C1 segment of cervical spinal cord (tissue), 14 donors: ENCODE data around the gene TMEM141.
A peak's percentile ranks its signal among the peaks of the same experiment; 100 is the strongest.
"Not testable (repeated sequence)": the region's sequence is repeated elsewhere in the genome, so short reads cannot be mapped to it uniquely, and the experiment has no call there.

ENCODE experiments used
- DNase-seq, 14 donors: peaks; one replicate each; lab custom pipeline; 2025; lab: John Stamatoyannopoulos, UW

TMEM141 gene

DNA sequence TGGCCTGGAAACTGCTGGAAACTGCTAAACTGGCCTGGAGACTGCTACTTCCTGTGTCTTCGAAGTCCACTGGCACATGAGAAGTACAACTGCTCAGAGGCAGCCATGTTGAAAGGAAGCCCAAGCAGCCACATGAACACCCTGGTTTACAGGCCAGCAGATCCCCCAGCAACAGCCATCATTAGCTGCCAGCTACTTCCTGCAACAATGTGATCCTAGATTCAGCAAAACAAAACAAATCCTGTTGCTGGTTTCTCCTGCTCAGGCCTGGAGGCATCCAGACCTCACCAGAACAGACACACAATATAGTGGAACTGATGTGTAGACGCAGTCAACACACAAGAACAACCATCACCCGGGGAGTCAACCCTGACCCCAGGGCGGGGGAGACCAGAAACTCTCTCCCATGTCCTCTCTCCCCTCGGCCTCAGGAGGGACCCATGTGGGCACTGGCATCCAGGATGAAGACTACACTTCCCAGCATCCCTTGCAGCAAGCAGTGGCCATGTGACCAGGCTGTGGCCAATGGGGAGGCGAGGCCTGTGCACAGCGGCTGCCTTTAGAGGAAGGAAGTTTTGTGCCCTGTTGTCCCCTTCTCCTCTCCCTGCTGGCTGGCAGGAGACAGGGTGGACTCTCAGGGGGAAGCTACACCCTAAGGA lies 17.6 kb upstream of the TMEM141 start:
- DNase-seq: peak in 1 of 14 donors; percentile 52

DNA sequence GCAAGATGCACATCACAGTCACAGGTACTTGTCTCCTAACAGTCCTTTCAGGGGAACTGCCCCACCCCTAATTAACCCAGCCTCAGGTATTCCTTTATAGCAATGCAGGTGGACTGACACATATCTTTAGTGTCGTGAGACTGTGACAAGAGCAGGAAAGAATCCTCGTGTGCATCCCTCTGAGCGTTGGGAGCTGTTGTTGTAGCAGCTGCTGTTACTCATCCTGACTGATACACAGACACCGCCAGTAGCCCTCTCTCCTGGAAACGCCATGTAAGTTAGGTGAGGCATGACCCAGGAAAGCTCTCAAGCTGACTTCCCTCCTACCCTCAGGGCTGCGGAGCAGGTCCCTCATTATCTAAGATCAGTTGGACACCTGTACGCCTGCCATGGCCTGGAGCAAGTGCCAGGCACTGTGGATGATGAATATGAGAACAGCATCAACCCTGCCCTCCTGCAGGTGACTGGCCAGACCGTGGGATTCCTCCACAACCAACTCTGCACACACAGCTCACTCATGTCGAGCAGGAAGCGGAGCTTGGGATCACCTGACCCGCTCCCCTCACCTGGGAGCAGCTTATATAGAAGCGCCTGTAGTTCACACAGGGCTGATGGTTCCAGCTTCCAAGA lies 16.6 kb upstream of the TMEM141 start:
- no peak for DNase-seq

DNA sequence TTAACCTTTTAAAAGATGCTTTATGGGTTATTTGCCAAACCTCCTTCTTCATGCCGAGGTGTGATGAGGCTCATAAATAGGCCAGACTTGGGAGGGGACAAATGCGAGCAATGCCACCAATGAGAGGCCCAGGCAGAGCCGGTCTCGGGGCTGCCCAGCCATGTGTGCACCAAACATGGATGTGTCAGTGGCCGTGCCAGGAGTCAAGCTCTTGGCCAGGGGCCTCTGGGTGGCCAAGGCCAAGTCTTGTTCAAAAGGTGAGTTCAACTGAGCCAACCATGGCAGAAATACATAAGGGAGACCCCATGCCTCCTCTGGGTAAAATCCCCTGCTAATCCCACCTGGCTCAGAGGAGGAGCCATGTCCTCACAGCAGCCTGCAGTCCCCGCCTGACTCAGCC lies 16.0 kb upstream of the TMEM141 start:
- DNase-seq: peak in 1 of 14 donors; percentile 46

DNA sequence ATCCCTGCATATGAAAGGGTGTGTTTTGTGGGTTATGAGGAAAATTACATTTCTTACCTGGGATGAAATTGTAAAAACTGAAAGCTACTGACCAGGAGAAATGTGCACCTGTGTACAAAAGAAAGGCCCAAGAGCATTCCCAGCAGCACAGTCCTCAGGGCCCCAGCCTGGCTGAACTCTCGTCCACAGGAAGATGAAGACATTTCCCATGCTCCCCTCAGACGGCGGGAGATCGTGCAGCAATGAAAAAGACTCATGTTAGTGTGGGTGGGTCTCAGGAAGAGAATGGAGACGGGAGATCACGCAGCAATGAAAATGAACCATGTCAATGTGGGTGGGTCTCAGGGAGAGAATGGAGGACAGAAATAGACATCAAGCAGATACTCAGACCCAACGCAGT lies 14.2 kb upstream of the TMEM141 start:
- DNase-seq: no peak

DNA sequence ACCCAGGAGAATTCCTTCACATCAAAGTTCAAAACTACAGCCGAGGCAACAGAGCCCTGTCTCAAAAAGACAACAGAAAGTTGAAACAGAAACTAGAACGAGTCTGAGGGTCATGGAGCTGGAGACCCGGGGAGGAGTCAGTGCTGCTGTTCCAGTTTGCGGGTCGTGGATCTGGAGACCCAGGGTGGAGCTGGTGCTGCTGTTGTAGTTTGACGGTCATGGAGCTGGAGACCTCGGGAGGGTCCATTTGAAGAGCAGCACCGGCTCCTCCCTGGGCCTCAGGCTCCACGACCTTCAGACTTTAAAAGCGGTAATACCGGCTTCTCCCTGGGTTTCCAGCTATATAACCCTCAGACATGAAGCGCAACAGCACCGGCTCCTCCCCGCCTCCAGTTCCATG lies 13.8 kb upstream of the TMEM141 start:
- DNase-seq: no peak

DNA sequence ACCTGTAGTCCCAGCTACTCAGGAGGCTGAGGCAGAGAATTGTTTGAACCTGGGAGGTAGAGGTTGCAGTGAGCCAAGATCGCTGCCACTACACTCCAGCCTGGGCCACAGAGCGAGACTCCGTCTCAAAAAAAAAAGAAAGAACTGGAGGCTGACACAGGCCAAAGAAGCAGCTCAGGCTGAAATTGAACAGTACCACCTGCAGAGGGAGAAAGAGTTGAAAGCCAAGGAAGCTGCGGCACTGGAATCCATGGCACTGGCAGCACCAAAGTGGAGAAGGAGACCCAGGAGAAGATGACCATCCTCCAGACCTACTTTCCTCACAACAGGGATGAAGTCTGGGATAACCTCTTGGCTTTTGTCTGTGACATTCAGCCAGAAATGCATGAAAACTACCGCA lies 11.3 kb upstream of the TMEM141 start:
- DNase-seq: no peak

DNA sequence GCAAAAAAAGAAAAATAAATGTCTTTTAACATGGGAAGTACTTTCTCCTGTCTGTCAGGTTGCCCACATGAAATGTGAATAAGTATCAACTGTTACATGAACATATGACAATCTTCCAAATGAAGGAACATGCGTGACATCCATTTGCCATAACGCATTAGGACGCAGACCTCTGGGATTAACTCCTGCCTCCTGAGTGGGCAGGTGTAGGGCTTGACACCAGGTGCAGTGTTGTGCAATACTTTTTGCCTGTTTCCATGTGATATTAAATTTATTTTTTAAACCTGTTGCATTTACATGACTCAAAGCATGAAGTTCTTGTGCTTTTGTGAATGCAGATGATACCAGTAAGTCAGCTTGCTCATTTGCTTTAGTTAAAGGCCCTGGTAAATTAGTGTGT lies 8.7 kb upstream of the TMEM141 start:
- DNase-seq: no peak

DNA sequence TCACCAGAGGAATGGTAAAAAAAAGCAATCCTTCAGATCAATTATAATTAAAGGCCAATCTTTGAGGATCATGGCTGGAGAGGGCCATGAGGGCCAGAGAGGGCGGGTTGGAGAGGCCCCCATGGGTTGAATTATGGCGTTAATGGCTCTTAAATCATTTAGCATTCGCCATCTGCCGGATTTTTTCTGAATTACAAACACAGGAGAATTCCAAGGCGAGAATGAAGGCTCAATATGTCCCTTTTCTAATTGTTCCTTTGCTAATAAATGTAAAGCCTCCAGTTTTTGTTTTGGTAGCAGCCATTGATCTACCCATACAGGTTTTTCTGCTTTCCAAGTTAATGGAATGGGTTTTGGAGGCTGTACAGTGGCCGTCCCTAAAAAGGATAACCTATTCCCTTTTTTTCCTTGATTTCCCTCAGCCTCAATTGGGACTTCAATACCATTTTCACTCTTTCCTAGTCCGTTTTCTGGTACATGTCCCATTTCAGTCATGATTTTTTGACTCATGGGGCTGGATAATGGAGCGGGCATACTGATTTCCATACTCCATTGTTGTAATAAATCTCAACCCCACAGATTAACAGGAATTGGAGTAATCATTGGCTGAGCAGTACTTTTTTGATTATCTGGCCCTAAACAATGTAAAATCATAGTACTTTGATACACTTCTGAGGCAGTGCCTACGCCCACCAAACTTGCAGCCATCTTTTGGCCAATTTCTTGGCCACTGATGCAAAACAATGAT lies 6.7 kb upstream of the TMEM141 start:
- DNase-seq: peak in 2 of 14 donors; percentile 5 to 31

DNA sequence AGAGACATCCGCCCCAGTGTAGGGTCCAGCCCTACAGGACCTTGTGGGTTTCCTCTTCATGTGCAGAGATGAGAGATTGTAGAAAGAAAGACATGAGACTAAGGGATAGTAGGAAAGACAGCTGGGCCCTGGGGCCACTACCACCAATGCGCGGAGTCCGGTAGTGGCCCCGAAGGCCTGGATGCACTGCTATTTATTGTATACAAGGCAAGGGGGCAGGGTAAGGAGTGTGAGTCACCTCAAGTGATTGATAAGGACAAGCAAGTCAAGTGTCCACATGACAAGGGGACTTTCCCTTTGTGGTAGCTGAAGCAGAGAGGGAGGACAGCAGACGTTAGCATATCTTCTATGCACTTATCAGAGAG lies 6.2 kb upstream of the TMEM141 start:
- DNase-seq: no peak

DNA sequence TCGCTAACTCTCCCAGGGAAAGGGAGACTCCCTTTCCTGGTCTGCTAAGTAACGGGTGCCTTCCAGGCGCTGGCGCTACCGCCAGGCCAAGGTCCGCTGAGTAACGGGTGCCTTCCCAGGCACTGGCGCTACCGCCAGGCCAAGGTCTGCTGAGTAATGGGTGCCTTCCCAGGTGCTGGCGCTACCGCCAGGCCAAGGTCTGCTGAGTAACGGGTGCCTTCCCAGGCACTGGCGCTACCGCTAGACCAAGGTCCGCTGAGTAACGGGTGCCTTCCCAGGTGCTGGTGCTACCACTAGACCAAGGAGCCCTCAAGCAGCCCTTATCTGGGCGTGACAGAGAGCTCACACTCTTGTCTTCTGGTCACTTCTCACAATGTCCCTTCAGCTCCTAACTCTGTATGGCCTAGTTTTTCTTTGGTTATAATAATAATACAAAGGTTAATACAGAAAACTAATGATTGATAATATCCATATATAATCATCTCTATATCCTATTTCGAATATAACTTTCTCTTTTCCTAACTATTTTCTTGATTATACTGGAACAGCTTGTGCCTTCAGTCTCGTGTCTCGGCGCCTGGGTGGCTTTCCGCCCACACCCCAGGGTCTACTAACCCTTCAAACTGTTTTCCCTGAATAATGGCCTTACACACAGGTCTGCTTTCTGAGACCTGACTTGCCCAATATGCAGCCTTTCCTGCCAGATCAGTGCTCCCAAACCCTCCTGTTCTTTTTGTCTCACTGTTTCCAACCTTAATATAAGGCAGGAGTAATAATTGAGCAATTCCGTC lies 5.4 kb upstream of the TMEM141 start:
- DNase-seq: peak in 1 of 14 donors; percentile 41

DNA sequence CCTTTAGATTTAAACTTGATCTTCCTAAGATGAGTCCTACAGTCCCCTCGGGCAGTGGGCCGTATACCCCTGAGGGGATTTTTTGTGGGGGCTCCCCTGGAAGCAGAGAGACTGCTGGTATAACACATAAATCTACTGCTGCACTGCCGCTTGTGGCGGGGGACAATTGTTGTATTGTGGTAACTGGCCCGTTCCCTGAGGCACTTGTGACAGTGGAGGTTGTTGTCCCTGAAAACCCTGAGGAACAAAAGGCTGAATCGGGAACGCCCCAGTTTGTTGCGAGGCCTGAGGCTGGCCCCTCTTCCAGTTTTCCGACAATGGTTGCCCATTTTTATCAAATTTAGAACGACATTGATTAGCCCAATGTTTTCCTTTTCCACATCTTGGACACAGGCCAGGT lies 4.7 kb upstream of the TMEM141 start:
- peak in 9 of 14 donors; percentile 31 to 70 (median 49) for DNase-seq

DNA sequence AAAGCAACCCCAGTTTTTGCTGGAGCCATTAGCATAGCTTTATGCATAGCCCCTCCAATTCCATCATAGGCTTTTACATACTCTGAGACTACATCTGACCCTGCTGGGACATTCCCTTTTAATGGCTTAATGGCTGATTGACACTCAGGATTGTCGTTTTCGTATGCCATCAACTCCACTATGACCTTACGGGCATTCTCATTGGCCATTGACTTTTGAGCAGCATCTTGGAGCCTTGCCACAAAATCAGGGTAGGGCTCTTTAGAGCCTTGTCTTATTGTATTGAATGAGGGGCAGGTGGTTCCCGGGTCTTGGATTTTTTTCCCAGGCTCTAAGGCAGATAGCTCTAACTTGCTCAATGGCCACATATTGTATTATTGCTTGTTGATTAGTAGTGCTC lies 4.2 kb upstream of the TMEM141 start:
- DNase-seq: peak in 1 of 14 donors; percentile 40

DNA sequence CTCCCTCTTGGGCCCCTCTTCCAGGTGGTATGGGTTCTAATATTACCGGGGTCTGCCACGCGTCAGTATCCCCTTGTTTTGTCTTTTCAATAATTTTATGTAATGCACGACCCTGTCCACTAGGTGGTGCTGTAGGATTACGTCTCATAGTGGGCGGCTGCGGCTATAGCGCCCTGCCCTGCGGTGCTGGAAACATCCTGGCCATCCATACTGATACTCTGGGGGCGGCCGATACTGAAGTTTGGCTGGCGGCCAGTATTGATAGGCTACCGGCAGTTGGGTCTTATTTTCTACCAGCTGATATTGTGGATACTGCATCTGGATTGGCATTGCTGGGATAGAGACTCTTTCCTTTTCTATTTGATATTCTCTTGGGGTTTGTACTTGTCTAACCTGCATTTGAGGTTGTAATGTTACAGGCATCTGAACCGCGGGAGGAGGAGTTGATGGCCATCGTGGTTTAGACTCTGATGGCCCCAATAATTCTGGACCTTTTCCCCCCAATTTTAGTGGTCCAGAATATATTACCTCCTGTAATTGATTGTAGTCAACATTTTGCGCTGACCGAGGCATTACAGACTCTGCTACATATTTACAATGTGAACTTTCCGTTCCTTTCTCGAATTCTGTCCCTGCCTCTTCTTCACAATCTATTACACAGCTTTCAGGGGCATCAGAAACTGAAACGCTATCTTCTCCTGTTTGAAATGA lies 3.3 kb upstream of the TMEM141 start:
- peak in 12 of 14 donors; percentile 15 to 68 (median 52) for DNase-seq

DNA sequence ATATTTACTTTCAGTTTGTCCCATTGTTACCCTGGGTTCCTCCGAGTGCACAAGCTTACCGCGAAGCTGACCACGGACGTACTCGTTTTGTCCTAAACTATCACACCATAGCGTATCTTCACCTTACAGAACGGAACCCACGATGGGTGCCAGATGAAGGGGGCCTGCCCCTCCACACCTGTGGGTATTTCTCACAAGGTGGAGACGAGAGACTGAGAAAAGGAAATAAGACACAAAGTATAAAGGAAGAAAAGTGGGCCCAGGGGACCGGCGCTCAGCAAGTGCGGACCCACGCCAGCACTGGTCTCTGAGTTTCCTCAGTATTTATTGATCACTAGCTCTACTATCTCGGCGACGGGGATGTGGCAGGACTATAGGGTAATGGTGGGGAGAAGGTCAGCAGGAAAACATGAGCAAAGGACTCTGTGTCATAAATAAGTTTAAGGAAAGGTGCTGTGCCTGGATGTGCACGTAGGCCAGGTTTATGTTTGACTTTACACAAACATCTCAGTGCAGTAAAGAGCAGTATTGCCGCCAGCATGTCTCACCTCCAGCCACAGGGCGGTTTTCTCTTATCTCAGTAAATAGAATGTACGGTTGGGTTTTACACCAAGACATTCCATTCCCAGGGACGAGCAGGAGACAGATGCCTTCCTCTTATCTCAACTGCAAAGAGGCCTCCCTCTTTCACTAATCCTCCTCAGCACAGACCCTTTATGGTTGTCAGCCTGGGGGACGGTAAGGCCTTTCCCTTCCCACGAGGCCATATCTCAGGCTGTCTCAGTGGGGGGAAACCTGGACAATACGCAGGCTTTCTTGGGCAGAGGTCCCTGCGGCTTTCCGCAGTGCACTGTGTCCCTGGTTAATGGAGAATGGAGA lies 2.3 kb upstream of the TMEM141 start:
- not testable (repeated sequence) for DNase-seq

DNA sequence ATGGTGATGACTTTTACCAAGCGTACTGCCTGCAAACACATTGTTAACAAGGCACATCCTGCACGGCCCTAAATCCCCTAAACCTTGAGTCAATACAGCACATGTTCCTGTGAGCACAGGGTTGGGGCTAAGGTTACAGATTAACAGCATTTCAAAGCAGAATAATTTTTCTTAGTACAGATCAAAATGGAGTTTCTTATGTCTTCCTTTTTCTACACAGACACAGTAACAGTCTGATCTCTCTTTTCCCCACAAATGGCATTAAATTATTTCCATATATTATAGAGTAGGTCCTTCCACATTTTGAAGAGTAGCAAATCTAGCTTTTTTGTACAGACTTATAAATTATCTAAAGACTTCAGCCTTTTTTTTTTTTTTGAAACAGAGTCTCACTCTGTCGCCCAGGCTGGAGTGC lies 1.6 kb upstream of the TMEM141 start:
- no peak for DNase-seq

DNA sequence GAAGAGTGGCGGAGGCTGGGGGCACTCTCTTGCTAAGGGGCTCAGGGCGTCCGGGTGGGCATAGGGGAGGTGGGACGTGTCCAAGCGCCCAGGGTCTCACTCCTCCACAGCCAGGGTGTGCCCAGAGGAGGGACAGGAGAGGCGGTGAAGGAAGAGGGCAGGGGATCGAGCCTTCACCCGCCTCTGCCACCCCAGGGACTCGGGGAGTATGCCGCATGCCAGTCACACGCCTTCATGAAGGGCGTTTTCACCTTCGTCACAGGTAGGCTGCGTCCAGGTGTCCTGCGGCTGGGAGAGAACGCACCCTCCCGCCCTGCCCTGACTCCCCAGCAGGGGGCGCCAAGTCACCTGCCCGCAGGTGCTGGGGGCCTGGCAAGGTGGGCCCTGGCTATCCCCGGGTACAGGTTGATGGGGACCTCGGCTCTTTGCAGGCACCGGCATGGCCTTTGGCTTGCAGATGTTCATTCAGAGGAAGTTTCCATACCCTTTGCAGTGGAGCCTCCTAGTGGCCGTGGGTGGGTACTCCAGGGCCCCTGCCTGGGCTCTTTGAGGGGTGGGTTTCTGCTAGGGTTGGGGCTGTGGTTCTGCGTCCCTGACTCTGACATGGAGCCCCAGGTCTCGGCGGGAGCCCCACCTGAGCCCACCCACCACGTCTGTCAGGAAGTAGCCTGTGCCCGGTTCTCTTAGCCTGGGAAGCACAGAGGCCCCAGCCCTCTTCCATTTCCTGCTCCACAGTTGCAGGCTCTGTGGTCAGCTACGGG lies 552 bp downstream of the TMEM141 start:
- peak in 6 of 14 donors; percentile 12 to 68 (median 56) for DNase-seq

DNA sequence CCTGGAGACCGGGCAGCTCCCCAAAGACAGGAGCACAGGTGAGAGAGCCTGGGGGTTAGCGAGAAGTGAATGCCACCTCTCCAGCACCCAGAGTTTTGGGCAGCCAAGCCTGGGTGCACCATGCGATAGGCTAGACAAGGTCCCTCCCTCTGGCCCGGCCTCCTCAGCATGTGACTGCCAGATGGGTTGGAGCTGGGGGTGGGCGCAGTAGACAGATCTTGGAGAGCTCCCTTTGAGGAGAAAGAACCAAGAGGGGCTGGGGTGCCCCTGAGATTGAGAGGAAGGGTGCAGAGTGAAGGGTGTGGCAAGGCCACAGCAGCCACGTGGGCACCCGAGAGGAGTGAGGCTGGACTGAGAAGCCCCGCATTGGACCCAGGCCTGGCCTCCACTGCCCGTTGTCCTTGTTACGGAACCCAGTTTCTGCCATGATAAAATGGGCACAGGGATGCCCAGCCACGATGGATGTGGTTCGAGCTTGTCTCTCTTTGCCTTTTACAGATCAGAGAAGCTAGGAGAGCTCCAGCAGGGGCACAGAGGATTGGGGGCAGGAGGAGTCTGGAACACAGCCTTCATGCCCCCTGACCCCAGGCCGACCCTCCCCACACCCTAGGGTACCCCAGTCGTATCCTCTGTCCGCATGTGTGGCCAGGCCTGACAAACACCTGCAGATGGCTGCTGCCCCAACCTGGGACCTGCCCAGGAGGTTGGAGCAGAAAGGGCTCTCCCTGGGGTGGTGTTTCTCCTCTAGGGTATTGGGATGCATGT lies 1.4 kb downstream of the TMEM141 start:
- DNase-seq: no peak

DNA sequence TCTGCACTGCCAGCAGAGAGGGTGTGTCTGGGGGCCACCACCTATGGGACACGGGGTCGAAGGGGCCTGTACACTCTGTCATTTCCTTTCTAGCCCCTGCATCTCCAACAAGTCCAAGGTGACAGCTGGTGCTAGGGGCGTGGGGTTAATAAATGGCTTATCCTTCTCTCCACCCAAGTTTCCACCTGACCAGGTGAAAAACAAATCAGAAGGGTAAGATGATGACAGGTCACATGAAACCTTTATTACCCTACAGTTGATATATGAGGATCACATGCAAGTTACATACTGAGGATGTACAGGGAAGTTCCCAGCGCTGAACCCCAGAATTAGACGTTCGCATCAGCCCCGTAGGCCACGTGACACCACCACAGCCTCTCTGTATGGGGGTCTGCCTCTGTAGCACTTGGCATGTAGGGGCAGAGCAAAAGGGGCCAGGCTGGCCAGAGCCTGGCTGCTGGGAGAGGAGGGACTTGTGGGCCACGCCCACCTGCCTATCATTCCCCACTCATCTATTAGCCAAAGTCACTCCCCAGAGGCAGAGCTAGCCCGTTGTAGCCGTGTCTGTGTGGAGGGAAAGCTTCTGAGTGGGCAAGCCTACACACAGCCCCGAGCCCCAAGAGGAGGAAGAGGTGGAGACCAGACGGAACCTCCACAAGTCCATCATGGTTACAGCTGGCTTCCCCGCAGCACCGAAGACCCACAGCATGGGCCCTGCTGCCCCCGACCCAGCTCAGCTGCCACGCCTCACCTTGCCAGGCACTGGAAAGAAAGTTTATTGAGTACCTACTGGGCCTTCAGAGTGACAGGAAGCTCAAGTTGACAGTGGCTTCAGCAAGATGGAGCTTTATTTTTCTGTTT lies 2.2 kb downstream of the TMEM141 start:
- DNase-seq: no peak
